Mammary epithelial cell (primary cell): Measurements from ENCODE around the gene CCNO.

Experiments used
- CTCF ChIP-seq, 2 donors: IDR thresholded peaks in 1 of 2; conservative IDR thresholded peaks in 1 of 2; 2 replicates each; pipeline ENCODE4 v1.5.1; 2011 to 2012; ENCODE audit warnings: inconsistent platforms in 2 of 2, low read length in 2 of 2, mild to moderate bottlenecking in 2 of 2, control low read depth in 1 of 2, low read depth in 1 of 2; ENCODE audit not compliant: insufficient read depth in 1 of 2; ENCODE audit errors: extremely low read depth in 1 of 2
- EZH2 ChIP-seq: IDR thresholded peaks from 2 replicates; pipeline ENCODE4 v1.6.1; 2012; ENCODE audit warnings: low read length, inconsistent platforms, borderline replicate concordance

- TF ChIP-seq CTCF (conservative IDR thresholded peaks at IDR 0.05 in 1 of 2, IDR thresholded peaks at IDR 0.05 in 1 of 2; ENCODE audit: extremely low read depth in 1 of 2, insufficient read depth in 1 of 2, low read depth in 1 of 2, low read length in 2 of 2) (no peak), EZH2 (no peak)
These were observed 22.1 kb downstream of the CCNO start for GRCh38 chr5:55211184-55211874.
